ENCODE data around the gene SNX33.
A peak's percentile ranks its signal among the peaks of the same experiment; 100 is the strongest.
"Not testable (repeated sequence)": the region's sequence is repeated elsewhere in the genome, so short reads cannot be mapped to it uniquely, and the experiment has no call there.

SNX33 gene, protein sequence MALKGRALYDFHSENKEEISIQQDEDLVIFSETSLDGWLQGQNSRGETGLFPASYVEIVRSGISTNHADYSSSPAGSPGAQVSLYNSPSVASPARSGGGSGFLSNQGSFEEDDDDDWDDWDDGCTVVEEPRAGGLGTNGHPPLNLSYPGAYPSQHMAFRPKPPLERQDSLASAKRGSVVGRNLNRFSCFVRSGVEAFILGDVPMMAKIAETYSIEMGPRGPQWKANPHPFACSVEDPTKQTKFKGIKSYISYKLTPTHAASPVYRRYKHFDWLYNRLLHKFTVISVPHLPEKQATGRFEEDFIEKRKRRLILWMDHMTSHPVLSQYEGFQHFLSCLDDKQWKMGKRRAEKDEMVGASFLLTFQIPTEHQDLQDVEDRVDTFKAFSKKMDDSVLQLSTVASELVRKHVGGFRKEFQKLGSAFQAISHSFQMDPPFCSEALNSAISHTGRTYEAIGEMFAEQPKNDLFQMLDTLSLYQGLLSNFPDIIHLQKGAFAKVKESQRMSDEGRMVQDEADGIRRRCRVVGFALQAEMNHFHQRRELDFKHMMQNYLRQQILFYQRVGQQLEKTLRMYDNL

DNA sequence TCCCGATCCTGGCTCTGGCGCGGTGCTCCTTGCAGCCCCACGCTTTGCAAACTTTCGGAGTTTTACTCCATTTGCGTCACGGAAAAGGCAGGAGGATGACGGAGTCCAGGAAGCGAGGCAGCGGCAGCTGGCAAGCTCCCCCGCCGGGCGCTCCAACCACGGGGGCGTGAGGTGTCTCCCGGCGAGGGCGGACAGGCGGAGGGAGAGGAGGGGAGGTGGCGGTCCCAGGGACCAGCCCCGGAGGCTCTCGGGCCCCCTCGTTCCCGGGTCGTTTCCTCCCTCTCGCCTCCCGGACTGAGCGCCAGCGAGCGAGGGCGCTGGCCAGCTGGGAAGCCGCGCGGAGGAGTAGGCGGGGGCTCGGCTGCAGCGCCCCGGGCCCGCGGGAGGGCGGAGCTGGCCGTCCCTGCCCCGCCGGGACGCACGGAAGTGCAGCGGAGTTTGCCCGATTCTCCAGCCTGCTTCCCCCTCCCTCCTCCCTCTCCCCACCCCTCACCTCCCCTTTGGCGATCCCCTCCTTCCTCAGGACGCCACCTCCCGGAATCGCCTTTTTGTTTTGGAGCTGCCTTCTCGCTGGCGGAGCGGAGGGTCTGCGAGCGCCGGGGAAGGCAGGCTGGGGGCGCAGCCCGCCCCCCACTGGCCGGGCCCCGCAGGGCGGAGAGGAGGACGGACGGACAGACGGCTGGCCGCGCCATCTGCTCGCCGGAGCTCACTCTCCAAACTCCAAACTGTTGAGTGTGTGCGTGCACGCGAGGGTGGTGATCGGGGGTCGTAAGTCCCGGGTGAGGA lies at the start of gene SNX33:
TSS of gene SNX33 (plus strand) at position 543 of the 786 bp plus-strand sequence. CDS start 1,191 bp downstream, outside the sequence.
- DNase-seq (ENCODE audit: low spot score), result peak; percentile 24

DNA sequence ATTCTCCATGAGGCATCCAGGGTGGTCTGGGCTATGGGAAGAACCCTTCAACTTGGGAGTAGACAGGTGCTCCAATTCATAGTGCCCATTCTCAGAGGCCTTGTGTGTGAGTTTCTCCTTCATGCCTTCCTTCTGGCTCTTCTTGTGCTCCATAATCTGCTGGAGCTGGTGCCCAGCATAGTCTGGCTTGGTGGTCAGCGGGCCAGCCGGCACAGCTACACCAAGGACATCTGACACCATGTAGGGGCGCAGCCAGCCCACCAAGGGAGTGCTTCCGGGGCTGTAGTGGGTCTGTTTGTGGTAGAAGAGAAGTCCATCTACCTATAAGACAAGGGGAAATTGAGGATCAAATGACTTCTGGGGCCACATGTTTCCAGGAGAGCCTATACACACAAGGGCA lies 49.4 kb upstream of the SNX33 start:
- no peak for DNase-seq (ENCODE audit: low spot score)

DNA sequence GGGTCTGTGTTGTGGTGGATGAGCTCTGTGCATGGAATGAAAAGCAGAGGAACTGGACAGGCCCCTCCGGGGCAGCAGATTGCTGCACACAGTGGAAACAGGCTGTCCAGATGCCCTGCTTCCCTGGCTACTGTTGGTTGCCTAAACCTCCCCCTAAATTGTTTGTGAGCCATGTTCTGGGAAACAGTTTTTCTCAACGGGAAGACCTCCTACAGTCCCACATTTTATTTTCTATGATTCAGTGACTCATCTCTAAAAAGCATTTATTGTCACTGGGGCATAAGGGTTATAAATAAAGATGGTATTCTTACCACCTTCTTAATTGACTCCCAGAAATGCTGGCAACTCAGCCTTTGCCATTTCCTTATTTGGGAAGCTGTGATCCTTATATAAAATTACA lies 48.3 kb upstream of the SNX33 start:
- no peak for DNase-seq (ENCODE audit: low spot score)

DNA sequence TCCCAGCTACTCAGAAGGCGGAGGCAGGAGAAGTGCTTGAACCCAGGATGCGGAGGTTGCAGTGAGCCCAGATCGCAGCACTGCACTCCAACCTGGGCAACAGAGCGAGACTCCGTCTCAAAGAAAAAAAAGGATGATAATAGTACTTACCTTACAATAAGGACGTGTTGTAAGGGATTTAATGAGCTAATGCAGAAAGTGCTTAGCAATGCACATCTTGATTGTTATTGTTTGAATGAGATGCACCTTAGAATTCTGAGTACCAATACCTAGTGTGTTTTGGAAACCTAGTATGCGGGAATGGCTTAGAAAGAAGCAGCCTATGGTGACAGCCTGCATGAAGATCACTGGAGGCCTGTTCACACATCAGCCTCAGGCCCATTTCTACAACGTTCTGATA lies 41.7 kb upstream of the SNX33 start:
- no peak for DNase-seq (ENCODE audit: low spot score)

DNA sequence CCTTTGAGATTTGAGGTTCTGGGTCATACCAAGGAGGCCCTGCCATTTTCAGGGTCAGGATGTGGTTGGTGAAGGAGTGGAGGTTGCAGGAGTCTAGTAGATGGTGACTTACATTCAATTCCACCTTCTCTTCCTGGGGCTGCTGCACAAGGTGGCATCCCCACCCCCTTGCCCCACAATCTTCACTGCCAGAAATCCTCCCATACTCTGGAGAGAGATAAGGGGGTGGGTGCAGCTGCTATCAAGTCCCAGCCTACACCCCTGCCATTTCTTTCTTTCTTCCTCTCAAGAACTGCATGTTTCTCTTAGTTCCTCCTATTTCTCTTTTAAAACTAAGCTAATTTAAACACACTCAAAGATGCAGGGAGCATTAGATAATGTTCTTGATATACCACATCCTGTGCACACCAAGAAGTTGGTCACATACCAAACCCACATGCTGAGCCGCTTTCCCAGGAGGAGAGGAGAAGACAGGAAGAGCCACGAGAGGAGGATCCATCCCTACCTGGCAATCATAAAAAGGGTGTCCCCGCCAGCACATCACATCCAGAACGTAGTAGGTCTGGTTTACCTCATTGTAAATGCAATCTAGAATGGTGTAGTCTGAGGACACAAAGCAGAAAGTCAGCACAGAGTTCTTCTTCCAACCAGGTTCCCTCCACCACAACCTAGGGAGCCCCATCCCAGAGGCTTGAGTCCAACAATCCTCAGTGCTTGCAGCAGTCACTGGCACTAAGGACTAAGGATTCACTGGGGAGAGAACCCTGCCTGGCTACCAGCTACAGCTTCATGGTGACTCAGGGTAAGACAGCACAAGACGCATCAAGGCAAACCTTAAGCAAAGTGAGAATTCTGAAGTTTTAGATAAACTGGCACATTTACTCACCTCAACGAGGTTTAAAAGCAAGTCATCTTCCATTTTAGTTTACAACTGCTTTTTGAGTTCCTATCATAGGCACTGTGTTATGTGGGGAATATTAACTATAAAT lies 40.7 kb upstream of the SNX33 start:
- peak; percentile 48 for DNase-seq (ENCODE audit: low spot score)

DNA sequence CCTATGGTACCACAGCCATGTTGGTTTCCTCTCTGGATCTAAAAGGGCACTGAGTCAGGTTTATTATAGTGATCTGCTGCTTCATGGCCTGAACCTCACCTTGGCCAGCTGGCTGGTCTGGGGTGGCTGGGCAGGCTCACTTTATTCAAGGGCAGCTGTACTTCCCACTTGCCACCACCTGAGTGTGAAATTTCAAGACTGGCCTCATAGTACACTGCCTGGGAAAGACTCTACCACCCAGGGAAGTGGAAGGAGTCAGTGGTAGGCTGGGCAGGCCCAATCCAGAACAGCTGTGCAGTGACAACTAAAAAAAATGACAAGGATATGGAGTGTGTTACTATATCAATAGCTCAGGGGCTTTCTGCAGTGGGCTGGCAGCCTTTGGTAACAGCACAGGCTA lies 30.9 kb upstream of the SNX33 start:
- DNase-seq (ENCODE audit: low spot score), result no peak

DNA sequence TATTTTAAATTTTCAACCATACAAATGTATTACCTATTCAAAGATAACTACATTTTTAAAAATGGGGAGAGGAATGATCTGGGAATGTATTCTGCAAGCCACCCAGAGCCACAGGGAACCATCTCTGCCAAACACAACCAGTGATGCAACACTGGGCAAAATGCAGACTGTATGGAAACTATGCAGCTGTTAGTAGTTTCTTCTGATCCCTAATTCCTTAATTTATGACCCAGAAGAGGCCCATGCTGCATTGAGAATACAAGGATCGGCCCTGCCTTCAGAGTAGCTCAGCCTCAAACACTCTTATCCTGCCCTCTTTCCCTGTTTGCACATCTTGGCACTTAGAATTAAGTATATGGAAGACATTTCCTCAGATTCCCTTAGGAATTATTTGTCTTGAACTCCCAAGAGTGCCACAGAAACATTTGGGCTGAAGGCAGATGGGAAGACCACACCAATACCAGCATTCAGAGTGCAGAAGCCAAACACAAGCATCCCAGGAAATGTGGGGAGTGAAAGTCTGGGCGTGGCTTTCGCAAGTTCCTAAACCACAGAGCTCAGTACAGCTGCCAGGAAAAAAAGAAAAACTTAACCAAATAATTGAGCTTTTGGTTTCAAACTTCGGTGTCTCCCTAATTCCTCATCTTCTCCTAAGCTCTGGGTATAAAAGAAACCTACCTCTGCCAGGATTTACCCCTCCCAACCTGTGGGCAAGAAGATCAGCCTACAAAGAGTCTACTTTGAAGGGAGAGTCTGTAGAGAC lies 27.5 kb upstream of the SNX33 start:
- DNase-seq (ENCODE audit: low spot score), result no peak

DNA sequence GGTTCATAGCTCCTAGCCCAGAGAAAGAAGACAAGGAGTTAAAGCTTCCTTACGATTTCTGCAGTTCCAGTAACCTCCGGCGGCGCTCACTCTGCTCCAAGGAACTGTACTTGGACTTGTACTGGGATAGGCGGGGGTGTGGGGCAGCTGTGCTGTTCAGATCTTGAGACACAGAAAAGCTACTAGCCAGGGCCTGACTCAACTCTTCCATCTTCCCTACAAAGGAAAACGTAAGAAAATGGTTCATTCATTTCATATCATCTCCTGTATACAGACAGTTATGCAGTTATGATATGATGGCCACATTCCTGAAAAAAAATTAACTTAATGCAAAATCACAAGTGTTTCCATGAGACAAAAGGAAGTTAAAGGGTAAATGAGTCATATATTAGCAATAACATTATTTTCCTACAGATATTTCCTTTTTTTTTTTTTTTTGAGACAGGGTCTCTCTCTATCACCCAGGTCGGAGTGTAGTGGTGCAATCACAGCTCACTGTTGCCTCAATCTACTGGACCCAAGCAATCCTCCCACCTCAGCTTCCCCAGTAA lies 26.8 kb upstream of the SNX33 start:
- no peak for DNase-seq (ENCODE audit: low spot score)

DNA sequence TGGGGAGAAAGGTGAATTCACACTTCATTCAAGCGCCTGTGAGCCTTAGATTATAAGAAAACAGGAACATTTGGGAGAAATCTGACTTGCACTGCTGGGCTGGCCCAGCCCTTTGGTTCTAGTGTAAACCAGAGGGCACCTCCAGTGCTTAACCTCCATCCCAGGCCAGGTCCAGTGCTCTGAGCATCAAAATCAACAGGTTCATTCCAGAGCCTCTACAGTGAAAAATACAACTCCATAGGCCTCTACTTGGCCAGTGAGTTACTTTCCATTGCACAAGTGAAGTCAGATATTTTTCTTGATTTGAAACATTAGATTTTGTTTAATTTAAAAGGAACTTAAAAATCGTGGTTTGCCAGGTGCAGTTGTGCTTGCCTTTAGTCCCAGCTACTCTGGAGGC lies 25.2 kb upstream of the SNX33 start:
- DNase-seq (ENCODE audit: low spot score), result no peak

DNA sequence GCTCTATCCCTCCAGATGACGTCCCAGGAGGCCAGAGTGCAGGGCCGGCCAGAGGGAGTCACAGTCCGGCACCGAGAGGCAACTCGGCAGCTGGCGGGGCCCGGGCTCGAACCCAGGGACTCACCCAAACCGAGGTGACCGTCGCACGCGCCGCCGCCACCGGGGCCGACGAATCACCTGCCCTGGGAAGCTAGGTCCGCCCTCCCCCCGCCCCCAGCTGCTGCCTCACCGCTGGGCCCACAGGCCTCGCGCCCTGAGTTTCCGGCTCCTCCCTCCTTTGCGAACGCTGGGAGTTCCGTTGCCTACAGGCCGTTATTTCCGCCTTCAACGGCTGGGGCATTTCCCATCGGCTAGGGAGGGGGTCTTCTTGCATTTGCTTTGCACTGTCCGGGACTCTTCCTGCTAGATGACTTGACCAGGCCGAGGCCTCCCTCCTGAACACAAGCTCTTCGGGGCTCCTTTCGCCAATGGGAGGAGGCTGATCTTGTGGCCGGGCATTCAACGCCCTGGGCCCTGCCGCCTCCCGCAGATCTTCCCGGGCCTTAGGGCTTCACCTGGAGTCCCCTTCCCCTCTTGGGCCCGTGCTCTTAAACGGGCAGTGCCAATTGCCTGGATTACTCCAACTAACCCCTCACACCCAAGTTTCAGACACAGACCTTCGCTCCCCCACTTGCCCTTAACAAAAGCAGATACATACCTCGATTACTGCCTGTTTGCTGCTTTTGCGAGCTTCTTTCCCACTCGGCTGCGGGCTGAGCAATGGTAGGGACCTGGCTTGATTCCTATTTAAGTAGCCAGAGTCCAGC lies 22.0 kb upstream of the SNX33 start, which contains the start of gene SNUPN:
TSS of gene SNUPN (minus strand) at position 184 of the 806 bp plus-strand sequence. CDS start 4,674 bp downstream, outside the sequence.
- peak; percentile 94 for DNase-seq (ENCODE audit: low spot score)

DNA sequence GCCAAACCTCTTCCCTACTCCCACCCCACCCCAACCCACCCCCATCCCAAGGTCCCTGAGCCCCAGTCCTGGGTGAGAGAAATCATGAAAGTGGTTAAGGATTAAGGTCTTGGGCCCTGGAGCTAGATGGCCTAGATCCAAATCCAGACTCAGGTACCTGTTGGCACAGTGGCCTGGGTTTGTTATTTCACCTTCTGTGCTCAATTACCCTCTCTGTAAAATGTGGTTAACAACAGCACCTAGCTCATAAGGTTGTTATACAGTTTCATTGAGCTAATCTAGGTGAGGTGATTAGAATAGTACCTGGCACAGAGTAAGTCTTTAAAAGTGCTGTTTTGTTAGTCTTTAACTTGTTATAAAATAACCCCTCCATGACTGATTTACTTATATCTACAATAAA lies 15.8 kb upstream of the SNX33 start:
- no peak for DNase-seq (ENCODE audit: low spot score)

DNA sequence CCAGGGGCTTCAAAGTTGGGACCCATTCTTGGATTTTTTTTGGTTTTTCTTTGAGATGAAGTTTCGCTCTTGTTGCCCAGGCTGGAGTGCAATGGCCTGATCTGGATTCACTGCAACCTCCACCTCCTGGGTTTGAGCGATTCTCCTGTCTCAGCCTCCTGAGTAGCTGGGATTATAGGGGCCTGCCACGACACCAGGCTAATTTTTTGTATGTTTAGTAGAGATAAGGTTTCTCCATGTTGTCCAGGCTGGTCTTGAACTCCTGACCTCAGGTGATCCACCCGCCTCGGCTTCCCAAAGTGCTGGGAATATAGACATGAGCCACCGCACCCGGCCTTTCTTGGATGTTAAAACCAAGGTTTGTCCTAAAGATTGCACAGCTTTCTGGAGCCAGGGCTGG lies 13.8 kb upstream of the SNX33 start:
- not testable (repeated sequence) for DNase-seq (ENCODE audit: low spot score)

DNA sequence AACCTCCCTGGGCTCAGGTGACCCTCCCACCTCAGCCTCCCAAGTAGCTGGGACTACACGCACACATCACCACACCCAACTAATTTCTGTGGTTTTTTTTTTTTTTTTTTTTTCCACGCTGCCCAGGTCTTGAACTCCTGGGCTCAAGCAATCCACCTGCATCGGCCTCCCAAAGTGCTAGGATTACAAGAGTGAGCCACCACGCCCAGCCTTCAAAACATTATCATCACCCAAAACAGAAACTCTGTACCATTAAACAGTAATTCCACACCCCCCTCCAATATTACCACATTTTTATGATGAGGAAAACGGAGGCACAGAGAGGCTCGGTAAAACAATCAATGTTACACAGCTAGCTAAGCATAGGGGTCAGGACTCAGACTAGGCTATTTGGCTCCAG lies 11.7 kb upstream of the SNX33 start:
- no peak for DNase-seq (ENCODE audit: low spot score)

DNA sequence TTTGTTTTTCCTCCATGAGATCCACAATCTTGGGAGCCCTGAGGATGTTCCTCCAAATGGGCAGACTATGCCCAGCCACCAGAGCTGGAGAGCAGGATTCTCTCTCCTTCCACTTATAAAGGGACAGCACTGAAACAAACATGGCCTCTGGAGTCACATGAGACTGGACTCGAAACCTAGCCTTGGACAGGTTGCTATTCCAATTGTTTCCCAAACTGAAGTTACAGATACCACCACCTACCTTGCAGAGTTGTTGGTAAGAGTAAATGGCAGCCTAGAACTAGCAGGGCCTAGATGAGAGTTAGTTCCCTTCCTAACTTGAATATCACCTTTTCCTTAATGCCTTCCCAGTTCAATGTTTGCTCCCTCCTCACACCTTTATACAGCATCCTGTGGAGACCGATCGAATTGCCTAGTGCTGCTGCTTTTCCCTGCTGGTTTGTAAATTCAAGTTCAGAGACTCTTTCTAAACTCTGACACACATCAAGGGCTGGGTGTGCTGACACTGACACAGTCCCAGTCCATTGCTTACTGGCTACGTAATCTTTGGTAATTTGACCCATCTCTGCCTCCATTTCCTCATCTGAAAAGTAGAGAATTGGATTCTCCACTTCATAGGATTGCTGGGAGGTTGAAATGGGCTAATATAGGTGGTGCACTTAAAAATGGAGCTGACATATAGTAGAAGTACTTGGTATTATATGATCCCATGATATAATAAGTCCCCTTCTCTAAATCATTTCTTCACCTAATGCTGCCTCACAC lies 10.3 kb upstream of the SNX33 start:
- DNase-seq (ENCODE audit: low spot score), result no peak

DNA sequence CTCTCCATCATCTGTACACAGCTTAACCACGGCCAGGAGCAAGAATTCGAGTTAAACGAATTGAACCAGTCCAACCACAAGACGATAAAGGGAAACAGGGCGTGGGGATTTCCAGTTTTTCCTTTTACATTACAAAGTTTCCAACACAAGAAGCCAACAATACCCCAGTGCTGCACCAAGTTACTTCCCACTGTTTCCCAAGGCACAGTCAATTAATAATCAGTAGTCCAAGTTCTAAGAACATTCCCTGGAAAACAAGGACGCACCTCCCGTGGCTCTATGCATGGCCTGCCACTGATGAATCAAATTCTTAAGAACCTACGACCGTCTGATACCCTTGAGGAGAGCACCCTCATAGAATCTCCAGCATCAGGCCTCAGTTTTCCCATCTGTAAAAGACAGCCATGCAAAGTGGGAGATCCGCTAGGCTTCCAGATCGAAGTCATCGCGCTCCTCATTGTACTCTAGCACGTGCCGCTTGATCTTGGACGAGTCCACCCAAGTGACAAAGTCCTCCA lies 8.5 kb upstream of the SNX33 start:
- no peak for DNase-seq (ENCODE audit: low spot score)

DNA sequence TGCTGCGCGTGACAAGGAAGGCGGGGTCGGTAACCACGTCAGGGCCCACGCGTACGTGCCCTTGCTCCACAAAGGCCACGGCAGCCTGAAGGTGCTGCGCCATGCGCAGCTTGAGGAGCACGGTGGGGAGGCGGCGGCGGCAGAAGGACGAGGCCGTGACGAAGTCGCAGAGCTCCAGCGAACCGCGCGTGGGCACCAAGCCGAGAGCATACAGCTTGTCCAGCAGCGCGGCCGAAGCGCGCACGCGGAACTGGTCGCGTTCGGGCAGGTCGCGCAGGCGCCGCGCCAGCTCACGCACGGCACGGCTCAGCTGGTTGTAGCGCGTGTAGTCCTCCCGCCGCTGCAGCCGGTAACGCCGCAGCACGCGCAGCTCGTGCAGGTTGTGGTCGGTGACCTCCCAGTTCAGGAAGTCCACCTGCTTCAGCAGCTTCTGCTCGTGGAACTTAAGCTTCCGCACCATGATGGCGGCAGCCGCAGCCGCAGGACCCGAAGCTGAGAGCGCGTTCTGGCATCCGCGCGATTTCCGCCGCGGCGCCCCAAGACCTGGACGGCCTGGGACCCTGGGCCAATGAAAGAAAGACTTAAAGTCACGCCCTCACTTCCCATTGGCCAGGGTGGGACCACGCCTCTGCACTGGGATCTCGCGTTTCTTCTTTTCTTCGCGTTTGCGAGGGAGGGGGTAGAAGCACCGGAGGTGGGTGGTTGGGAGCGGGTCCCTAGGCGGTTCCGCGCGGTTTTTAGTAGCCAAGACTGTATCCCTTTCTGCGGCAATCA lies 7.8 kb upstream of the SNX33 start, which contains the start of gene IMP3:
TSS of gene IMP3 (minus strand) at position 516 of the 774 bp plus-strand sequence. CDS start at position 460, 56 bp downstream.
- peak; percentile 94 for DNase-seq (ENCODE audit: low spot score)

DNA sequence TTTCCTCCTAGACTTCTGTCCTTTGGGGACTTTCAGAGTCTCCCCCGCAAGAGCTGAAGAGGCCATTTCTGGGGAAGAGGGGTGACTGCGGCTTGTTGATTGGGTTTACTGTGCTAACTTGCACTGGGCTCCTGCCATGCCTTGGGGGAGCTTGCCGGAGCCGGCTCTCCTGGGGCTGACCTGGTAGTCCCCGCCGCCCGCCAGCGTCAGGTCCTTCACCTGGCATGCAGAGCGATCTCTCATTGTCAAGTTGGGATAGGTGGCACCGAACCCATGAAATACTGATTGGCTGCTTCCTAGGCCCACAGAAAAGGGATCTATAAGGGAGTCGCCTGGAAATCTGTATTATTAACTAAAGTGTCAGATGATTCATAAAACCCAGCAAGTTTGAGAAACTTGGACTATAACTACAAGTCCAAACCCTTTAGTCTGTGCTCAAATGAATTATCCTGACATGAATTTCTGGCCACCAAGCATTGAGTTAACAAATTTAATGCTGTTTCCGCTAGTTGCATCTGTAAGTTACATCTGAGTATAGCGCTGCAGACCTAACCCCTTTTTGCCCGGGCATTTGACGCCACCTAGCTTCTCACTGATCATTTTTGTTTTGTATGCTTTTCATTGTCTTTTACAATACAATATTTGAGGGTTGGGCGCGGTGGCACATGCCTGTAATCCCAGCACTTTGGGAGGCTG lies 7.1 kb upstream of the SNX33 start:
- DNase-seq (ENCODE audit: low spot score), result peak; percentile 69
